T-helper 2 cell (primary cell): ENCODE data around the gene YES1.

ENCODE experiments used
- DNase-seq, 5 experiments: peaks; one replicate each; pipeline versions ENCODE4 v3.0.0 to v3.0.0-alpha.2; 2012 to 2022
- total RNA-seq, 2 donors: gene quantifications; one replicate each; lab custom pipeline; 2026; lab: John Stamatoyannopoulos, UW

The YES1 gene
- 10.8 to 23.4 reads per million in 2 donors for total RNA-seq

DNA sequence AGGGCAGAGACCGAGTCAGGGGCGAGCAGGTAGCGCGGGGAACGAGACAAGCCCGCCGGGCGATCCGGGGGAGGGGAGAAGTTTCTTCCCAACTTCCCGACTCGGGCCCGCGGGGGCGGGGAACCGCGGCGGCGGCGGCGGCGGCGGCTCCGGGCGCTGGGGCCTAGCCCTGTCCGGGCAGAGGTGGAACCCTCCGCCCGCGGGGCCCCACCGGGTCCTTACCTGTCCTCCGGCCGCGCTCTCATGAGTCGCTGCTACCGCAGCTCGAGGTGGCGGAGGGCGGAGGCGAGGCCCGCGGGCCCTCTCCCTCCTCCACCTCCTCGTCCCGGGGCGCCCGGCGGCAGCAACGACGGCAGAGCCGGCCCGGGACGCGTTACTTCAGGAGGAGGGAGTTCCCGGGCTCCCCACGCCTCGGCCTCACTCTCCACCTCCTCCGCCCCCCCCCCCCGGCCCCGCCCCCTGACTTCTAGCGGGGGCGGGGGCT, at the start of gene YES1:
TSS of gene YES1 (minus strand) at position 351 of the 484 bp plus-strand sequence. CDS start 55,415 bp downstream, outside the sequence.
- DNase-seq = peak in 3 of 5 experiments; percentile 44 to 71 (median 61)

DNA sequence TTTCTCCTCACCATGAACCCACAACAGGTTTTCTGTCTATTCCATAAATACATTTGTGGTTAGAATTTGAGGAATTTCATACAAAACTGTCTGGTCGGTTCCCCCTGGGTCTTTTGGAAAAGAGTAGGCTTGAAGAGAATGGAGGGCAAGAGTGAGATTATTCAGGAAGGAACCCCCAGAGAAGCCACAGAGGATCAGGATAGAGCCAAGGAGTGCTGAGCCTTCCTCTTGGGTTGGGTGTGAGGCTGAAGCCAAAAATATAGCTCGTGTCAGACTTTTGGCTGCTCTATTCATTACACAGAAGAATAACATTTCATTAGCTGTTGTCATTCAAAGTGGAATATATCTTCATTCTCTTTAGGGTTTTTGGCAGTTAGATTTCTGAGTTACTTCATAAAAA, 45.9 kb upstream of the YES1 start:
- no peak for DNase-seq

DNA sequence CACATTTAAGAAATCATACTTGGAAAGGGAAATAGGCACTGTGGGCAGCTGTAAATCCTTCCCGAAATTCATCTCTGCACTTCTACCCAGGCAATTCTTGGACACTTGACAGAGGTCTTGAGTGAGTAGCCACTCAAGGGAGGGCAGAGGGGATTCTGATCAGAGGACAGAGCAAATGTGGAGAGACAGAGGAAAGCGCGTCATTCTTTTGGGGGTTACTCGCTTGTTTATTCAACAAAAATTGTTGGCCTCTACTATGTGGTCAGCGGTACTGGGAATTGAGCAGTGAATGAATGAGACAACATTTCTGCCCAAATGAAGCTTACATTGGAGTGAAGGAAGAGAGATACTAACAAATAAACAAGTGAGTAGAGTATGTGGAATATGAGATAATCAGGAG, 41.4 kb upstream of the YES1 start:
- DNase-seq = no peak

DNA sequence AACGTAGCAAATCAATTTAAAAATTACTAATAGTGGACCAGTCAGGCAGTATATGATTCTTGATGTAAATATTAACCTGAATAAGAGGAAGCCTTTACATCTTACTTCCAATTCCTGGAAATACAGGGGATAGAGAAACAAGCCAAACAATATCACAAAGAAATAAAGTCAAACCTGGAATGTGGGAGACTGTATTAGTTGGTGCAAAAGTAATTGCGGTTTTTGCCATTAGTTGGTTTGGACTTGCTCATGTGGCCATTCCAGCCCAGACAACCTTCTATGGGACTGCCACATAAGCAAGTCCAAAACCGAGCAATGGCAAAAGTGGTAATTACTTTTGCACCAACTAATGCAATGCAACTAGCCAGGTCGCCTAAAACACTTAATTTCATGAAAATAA, 38.9 kb upstream of the YES1 start:
- no peak for DNase-seq

DNA sequence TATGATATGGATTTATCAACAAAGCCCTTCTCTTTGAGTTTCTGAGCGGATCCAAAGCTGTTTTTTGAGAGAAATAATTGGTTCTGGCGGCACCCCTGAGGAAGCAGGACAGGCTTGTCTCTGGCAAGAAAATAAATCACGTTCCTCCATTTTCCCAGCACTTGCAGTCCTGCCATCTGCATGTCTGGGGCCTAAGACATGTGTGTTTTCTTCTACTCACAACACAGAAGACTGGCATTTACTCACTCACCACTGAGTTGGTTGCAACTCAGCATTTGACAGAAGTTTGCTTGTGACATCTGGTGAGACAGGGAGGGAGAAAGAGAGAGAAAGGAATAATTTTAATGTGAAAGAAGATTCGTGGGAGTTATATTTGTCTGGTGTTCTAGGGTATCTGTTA, 37.0 kb upstream of the YES1 start:
- no peak for DNase-seq

DNA sequence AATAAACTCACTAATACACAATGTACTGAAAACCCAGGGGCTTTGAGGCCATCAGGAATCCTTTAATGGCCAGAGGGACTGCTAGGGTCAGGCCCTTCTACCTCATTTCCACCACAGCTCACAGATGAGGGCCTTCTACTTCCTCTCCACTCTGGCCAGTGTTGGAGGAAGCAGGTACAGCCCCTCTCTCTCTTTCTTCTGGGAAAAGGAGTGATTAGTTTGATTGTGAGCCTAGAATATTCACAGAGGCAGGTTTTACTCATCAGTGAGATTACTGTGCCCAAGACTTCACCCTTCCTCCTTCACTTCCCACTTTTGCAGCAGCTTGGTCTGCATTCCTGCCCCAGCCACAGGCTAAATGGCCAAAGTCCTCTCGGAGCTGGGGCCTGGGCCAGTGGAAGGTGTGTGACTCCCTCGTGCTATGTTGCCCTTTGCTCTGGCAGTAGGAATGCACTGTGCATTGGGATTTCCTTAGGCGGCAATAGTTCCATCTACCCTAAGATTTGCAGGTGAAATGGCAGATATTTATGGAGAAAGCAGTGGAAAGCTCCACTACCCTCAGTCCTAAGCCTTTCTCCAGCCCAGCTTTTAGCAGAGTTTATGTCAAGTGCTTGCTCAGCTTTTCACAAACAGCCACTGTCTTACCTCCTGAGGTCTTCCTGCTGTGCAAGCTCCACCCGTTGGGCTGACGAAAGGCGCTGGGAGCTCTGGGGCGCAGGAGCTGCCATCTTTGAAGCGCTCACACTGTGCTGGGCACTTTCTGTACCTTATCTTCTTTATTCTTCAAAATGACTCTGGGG, 36.2 kb upstream of the YES1 start:
- no peak for DNase-seq

DNA sequence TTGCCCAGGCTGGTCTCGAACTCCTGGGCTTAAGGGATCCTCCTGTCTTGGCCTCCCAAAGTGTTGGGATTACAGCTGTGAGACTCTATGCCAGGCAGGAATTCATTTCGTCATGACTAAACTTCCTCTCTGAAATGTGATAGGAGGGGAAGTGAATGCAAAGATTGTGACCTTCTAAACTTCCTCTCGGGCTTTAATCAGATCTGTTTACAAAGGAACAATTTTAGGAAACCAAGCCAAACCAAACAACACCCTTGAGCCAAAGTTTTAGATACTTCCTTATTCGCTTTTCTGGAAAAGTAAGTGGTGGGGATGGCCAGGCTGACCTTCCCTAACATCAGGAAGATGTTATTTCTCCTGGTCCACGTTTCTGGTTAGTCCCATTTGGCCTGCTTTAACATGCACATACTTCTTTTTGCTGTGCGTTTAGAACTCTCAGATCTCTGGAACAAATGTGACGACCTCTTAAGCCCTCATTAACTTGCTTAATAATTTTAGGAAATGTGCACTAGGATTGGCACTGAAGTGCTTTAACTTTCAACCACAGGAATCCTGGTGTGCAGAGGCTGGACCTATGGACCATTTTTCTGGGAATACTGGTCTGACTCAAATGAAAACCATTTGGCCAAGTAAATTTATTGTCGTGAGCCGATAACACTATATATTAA, 33.2 kb upstream of the YES1 start:
- no peak for DNase-seq

DNA sequence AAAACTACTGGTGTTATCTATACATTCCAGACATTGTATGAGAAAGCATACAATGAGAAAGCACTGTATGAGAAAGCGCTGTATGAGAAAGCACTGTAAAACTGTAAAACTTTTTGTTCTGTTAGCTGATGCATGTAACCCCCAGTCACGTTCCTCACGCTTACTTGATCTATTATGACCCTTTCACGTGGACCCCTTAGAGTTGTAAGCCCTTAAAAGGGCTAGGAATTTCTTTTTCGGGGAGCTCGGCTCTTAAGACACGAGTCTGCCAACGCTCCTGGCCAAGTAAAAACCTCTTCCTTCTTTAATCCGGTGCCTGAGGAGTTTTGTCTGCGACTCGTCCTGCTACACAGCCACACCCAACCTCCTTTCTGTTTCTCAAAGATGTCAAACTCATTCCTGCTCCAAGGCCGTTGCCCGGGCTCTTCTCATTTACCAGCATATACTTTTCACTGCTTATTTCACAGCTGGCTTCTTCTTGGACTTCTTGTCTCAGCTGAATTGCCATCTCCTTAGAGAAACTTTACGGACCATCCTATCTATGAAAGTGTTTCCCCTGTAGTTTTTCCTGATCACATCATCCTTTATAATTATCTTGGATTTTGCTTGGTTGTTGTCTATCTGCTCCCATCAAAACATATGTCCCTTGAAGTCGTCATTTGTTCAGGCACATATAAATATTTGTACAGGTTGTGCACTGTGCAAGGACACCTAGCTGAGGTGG, 29.8 kb upstream of the YES1 start:
- no peak for DNase-seq

DNA sequence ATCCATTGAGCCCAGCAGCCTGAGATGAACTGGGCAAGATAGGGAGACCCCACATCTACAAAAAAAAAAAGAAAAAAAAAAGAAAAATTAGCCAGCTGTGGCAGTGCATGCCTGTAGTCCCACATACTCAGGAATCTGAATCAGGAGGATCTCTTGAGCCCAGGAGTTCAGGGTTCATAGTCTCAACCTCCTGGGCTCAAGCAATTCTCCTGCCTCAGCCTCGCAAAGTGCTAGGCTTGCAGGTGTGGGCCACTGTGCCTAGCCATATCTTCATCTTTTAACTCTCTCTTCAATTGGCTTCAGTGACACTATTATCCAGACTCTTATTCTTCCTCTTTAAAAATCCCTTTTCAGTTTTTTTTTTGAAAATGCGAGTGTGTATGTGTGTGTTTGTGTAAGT, 28.5 kb upstream of the YES1 start:
- no peak for DNase-seq

DNA sequence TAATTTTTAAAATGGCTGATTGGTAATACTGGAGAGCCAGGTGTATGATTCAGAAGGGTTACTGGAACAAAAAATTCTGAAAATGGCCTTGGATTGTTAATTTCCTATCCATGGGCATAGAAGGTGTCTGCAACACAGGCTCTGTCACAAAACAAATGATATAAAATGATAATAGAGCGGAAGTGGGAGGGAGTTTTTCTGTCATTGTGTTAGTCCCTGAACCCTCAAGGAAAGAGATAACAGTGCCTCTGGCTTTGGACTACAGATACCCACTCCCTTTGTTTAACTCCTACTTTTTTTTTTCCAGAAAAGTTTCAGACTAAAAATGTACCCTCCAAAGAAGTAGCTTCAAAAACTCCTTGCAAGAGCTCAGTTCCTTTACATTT, 28.0 kb upstream of the YES1 start:
- no peak for DNase-seq

DNA sequence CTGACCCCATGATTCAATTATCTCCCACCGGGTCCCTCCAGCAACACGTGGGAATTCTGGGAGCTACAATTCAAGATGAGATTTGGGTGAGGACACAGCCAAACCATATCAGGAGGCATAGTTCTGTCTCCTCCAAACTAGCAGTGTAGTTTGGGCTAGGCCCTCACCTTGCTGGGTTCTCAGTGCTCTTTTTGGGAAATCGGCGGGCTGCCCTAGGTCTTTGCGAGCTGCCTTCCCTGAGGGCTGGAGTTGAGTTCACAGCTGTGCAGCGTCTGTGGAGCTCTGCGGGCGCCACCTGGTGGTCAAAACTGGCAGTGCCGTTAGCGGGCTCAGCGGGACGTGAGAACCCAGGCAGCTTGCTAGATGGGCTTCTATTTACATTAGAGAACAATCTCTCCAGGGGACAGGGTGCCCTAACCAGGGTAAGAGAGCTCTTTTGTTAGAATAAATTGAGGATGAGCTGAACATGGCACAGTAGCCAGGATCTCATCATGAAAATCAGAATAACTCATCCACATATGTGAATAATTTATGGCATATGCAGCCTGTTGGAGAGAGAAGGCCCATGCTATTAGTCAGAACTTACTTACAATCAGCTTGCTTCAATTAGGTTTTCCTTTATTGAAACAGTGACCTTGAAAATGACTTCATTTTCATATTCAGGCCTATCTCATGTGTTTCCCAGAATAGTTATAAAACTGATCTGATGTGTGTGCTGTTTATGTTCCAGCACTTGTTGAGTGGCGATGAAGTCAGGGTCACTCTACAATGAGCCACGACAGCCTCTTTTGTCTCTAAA, 27.4 kb upstream of the YES1 start:
- peak; percentile 42 to 86 (median 81) for DNase-seq

DNA sequence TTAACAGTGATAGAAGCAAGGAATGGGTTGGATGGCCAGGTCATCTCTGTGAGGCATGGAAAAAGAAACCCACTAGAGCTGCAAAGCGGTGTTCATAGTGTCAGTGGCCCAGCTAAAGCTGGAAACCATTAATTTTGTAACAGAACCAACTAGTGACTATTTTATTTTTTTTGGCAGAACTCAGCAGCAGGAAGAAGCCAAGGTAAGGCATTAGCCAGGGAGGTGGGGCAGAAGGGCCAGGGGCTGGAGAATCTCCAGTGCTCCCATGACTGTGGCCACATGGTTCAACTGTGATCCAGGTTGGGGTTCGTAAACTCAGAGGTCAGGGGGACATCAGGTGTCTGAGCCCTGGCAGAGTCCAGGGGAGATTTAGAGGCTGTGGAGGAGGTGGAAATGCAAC, 25.9 kb upstream of the YES1 start:
- no peak for DNase-seq

DNA sequence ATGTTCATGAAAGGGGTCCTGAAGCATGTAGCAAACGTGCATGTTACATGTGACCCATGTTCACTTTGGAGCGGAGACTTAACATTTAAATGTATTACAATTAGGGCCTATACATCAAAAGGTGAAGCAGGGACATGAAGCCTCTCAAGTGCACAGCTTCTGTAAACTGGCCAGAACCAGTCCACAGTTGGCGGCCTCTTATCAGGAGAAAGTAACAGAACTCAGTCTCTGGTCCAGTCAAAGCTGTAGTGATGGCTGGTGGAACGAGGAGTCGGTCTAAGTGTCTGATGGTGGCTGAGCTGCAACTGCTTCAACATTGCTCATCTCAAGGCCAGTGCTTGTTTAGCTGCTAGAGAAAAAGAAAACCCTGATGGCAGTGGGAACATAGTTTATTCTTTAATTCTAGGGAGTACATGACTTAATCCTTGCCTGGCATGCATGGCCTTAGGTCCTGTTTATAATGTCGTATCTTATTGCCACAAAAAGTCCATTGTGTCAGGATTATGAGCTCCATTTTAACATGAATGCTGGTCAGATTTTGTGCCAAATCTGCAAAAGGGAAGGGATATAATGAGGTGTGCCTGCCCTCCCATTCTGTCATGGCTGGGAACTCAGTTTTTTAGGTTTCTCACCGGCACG, 22.2 kb upstream of the YES1 start:
- DNase-seq = no peak

DNA sequence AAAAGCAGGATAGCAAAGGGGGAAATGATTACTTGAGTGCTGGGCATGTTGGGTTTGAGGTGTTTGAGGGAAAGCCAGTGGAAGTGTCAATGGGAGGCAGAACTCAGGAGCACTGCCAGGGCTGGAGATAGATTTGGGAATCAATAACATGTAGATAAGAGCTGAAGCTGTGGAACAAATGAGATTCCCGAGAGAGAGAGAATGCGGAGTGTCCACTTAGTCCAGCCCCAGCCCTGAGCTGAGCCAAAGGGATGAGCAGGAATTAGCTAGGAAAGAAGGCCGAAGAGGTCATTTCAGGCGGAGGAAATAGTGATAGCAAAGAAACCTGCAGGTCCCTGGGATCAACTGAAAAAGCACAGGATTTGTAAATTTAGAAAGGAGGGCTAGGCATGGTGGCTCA, 21.2 kb upstream of the YES1 start:
- no peak for DNase-seq

DNA sequence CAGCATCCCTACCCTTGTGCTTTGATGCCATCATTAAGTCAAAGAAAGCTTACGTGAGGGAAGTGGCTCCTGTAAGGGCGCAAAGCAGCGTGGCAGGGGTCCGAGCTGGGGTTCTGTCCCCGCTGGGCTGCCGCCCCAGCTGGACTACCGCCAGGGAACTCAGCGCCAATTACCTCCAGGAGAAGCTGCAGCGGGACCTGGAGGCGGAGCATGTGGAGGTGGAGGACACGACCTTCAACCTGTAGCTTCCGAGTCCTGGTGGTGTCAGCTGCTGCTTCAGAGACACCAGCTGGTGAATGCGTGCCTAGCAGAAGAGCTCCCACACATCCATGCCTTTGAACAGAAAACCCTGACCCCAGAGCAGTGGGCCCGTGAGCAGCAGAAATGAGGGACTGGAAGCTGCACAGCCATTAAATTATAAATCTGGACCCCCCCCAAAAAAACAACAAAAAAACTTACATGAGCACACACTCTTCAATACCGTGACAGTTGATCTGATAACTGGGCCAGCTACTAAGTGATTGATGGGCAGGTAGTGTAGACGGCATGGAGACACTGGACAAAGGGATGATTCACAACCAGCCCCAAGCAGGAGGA, 20.1 kb upstream of the YES1 start:
- DNase-seq = peak in 1 of 5 experiments; percentile 56

DNA sequence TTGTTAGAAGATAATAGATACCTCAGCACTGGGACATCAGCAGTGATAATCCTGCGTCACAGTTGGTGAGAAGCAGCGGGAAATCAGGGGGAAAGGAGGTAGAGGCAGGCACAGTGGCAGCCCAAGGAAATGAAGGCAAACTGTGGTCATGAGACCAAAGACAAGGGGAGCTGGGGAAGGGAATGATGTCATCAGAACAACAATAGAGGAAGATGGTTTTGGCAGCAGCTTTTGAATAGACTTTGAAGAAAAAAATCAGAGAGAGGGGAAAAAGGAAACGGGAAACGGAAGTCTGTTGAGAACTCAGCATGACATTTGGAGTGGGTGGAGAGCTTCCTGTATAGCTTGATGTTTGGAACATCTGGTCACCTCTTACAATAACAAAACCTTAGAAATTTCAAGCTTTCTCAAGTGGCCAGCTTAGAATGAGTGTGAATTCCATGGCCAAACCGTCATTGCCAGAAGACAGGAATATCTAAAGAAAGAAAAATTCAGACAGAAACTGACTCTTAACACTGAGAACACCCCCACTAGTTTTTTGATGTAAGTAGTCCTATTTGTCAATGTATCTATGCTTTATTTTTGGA, 18.4 kb upstream of the YES1 start:
- DNase-seq = peak in 3 of 5 experiments; percentile 25 to 67 (median 51)

DNA sequence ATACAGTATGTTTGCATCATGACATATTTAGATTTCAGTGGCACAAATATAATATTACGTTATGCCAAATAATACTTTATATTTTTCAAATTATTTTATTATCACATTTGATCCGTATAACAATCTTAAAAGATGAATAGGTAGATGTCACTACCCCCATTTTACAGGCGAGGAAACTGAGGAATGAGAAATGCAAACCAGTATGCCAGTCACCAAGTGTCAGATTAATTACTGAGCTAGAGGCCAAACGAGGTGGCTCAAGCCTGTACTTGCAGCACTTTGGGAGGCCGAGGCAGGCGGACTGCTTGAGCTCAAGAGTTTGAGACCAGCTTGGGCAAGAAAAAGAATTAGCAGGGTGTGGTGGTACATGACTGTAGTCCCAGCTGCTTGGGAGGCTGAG, 17.4 kb upstream of the YES1 start:
- no peak for DNase-seq

DNA sequence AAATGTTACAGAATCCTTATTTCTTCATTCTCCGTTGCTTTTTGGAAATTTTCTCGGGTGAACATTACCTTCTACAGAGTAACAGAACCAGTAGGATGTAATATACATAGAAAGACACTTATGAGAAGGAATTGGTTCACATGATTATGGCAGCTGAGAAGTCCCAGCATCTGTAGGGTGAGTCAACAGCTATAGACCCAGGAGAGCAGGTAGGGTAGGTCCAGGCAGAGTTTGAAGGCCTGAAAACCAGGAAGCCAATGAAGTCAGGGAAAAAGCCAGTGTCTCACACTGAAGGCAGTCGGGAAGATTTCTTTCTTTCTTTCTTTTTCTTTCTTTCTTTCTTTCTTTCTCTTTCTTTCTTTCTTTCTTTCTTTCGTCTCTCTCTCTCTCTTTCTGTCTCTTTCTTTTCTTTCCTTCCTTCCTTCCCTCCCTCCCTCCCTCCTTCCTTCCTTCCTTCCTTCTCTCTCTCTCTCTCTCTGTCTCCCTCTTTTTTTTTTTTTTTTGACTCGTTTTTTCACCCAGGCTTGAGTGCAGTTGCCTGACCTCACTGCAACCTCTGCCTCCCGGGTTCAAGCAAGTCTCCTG, 15.1 kb upstream of the YES1 start:
- DNase-seq = no peak

DNA sequence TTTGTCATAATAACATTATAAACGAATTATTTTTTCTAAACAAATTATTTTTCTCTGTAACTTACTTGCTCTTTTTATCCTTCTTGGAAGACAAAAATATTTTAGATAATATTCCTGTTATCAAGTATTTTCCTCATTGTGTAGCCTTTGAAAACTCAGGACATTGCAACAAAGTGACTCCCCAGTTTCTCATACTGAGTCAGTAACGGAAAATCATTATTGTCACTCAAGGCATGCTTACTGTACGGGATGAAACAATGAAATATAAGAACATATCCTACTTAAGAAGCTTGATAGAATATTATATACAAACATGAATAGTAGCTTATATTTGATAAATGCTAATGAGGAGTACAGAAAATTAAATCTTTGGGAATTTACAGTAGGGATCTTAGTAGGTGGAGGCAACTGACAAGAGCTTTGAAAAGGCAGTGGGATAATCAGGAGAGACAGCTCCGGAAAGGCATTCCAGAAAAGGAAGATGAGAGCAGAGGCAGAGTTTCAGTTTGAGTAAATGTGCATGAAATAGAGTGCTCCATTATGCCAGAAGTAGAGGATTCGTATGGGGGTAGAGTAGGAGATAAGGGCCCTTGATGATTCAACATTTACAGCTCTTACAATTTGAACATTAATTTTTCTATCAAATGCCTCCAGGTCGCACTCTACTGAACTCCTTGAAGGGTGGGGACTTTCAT, 14.0 kb upstream of the YES1 start:
- DNase-seq = no peak

DNA sequence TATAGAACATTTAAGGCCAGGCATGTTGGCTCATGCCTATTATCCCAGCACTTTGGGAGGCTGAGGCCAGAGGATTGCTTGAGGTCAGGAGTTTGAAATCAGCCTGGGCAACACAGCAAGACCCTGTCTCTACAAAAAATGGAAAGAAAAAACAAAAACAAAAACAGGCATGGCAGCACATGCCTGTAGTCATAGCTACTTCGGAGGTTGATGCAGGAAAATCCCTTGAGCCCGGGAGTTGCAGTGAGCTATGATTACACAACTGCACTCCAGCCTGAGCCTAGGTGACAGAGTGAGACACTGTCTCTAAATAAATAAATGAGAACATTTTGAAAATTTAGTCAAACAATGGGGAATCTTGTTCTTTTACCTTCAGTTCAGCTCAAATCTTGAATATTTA, 12.1 kb upstream of the YES1 start:
- no peak for DNase-seq
